Left lobe of liver (tissue), 2 donors: ENCODE measurements around the gene GBX1. TPM values are rescaled to one million over a fixed set of nuclear protein-coding genes. Genes with fewer than 3 reads are reported as not detected.

Experiments used
- ATAC-seq: fragments of 200-7000 bp; cut with Tn5 transposase; one replicate; pipeline ENCODE4 v1.9.1; 2020; ENCODE audit warnings: mild to moderate bottlenecking, moderate library complexity
- DNase-seq: peaks from one replicate; pipeline ENCODE4 v3.0.0-alpha.2; 2020; ENCODE audit warnings: low spot score
- total RNA-seq: library from RNA; stranded (reverse); gene quantifications from one replicate; pipeline ENCODE4 v1.2.1, GENCODE V29; 2021
- donor health status: DM: no; HTN: no; CAD: no; lungs with moderate emphysema.
- donor health status: DM: no; HTN: yes; CAD: no.

GBX1 gene
- total RNA-seq, 1 donor from 2014 or later = not detected

DNA sequence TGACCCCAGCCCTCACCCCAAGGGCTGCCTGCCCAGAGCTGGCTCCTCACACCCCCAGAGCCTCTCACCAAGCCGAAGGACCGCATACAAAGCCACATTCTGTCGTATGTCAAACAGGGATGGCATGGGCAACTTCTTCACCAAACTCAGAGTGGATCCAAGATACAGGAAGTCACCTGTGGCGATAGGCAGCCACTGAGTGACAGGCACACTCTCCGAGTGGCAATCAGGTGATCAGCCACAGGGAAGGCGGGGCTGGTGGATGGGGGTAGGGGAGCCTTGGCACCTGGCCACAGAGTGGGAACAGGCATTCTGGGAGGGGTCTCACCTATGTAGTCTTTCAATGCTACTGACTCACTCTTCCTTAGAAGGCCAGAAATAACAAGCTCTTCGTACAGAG is 26.7 kb upstream of the GBX1 start:
- no peak for DNase-seq

GRCh38 chr7:151193203-151193978 is 25.9 kb upstream of the GBX1 start:
- DNase-seq = no peak

More for the DNA sequence above, 26.7 kb upstream of the GBX1 start:
- ATAC-seq = no peak

DNA sequence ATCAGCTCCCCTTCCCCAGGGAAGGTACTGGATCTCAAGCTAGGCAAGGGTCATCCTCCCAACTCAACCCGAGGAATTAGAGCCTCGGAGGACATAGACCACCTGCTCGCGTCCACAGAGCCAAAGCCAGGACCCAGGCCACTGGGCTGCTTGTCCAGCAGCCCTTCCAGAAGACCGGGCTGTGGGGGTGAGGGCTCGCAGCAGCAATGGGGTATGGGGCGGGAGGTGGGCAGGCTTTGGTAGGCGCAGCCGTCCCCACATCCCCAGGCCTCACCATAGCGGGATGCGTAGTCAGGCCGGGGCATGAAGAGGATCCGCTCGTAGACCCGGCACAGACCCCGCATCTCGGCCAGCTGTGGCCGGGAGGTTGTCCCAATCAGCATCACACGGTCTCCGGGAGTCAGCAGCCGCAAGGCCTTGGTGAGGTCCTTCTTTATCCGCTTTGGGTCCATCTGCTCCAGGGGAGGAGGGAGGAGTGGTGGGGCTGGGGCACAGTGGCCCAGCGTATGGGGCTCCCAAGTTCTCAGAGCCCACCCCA is 24.6 kb upstream of the GBX1 start:
- no peak for DNase-seq
- ATAC-seq = no peak

More at GRCh38 chr7:151193203-151193978, 25.9 kb upstream of the GBX1 start:
- no peak for ATAC-seq

- no peak for DNase-seq
- no peak for ATAC-seq
Measured at GRCh38 chr7:151191544-151191943, 24.1 kb upstream of the GBX1 start.

- ATAC-seq = no peak
Measured at GRCh38 chr7:151189038-151189437, 21.5 kb upstream of the GBX1 start.

DNA sequence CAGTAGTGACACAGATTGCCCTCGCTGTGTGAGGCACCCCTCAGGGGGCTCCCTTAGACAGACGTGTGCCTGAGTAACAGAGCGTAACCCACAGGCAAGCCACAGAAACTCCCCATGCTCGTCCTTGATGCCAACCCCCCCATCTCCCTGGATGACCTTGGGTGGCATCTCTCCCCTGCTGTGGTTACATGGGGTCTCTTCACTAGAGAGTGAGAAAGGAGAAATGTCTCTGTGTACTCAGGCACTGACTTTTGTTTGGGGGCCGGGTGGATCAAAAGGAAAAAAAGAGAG is 20.7 kb upstream of the GBX1 start:
- ATAC-seq (no peak), DNase-seq (no peak)

More at GRCh38 chr7:151189038-151189437, 21.5 kb upstream of the GBX1 start:
- no peak for DNase-seq

DNA sequence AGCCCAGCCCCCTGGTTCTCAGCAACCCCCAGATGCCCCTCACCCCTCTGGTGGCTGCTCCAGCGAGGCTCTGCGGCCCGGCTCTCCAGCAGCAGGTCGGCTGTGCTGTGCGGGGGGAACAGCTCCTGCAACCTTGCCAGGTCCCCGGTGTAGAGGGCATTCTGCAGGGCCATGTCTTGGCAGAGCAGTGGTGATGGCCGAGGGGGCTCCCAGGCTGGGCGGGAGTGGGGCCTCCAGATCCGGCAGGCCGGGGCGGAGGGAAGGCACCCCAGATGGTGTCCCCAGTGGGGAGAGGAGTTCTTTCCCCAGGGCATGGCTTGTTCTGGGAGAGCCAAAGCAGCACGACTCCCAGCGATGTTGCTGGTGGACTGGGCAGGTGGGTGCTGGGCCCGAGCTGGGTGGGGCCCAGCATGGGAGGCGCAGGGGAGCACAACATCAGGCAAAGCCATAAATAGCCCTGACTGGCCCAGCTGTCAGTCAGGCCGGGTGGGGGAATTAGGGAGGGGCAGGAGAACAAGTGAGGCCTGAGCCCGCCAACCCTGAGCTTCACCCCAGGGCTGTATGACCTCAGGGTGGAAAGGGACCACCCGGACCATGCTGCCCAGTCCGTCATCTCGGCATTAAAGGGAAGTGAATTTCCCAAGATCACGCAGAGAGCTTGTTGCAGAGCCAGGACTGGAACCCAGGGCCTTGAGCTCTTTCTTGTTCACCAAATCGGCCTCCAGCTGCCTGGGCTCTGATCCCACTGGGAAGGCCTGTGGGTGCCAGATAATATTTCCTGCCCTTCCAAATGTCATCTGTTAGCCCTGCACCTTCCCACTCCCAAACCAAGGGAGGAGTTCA is 20.1 kb upstream of the GBX1 start:
- DNase-seq (no peak), ATAC-seq (no peak)

GRCh38 chr7:151186640-151187408 is 19.3 kb upstream of the GBX1 start, which contains the start of gene ASB10:
ASB10 (minus strand) TSS chr7:151187250; CDS start chr7:151187130, 120 bp downstream.
- no peak for ATAC-seq
- DNase-seq = no peak

DNA sequence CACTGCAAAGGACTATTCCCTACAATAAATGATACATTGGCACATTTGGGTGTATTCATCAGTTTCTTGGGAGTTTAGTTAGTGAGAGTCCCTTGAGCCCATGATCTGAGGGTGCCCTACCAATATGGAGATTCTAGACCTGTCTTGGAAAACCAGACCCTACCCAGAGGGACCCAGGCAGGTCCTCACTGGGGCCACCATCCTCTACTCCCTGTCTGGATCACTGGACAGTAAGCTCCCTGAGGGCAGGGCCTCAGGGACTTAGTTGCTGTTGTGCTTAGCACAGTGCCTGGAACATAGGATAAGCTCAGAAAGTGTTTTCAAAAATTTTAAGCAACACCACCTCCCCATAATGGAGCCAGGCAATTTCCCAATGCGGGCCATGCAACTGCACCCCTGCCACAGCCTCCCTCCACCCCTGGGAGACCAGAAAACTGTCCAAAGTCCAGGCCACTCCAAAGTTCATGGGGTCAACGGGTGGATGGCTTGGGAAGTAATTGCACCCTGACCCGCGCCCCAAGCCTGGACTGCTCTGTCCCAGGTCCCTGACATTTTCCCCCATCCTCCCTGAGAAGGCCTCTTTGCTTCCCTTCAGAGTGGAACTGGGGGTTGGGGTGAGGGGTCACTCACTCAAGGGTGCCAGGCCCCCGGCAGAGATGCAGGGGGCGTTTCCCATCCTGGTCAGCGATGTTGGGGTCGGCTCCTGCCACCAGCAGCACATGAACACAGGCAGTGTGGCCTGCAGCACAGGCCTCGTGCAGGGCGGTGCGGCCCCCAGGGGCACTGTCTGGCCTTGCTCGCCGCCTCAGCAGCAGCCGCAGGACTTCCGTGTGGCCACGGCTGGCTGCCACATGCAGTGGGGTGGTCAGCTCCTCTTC is 18.5 kb upstream of the GBX1 start:
- DNase-seq = no peak
- ATAC-seq = no peak

GRCh38 chr7:151181011-151181431 is 13.5 kb upstream of the GBX1 start:
- DNase-seq (peak; percentile 35), ATAC-seq (no peak)

DNA sequence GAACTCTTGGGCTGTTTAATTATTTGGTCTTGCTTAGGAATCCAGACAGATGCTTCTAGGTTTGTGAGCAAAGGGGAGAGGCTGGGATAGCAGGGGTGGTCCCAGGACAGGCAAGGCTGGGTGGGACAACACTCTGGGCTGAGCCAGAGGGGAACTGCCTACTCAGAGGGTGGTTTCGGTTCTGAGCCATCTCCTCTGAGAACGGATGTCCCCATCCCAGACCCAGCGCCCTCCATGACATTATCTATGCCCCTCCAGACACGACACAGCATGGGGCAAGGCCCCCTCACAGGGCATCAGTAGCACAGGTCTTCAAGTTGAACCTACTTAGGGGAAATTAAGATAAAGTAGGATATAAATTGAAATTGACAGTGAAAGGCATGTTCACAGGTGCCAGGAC is 12.5 kb upstream of the GBX1 start:
- DNase-seq (no peak), ATAC-seq (no peak)

DNA sequence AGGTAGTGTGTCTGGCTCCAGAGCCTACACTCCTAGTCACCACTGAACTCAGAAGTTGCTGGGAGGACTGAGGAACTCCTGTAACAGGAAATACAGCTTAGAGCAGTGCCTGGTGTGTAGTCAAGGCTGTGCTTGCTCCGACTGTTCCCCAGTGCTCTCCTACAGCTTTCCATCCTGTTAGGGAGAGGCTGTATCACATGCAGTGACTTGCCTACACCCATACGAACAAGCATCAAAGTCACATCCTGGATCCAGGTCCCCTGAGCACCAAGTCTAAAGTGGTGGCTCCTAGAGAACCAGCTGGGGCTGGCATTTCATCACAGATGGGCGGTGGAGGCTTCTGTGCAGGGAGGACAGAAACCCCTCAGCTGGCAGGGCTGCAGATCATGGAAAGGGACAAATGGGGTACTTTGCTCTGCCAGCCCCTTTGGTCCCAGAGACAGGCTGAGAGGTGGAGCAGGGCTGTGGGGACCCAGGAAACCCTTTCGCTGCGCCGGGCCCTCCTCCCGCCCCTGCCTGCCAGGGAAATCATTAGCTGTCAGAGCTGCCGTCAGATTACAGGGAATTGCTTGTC is 11.9 kb upstream of the GBX1 start:
- no peak for ATAC-seq
- no peak for DNase-seq

GRCh38 chr7:151178831-151179230 is 11.3 kb upstream of the GBX1 start:
- DNase-seq (no peak), ATAC-seq (no peak)

DNA sequence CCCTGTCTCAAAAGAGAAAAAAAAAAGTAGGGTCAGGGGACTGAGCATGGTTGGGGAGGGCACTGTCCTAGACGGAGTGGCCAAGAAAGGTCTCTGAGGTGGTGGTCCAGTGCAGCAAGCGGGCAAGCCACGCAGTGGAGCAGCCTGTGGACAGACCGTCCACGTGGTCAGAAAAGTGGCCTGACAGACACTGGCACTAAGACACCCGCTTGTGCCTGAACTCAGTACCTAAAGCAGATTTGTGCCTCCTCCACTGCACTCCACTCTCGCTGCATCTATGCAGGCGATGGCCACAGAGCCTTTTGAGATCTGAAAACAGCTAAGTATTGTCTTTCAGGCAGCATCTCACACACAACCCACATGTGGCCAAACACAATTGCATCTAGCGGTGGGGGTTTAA is 10.7 kb upstream of the GBX1 start:
- ATAC-seq (no peak), DNase-seq (no peak)

DNA sequence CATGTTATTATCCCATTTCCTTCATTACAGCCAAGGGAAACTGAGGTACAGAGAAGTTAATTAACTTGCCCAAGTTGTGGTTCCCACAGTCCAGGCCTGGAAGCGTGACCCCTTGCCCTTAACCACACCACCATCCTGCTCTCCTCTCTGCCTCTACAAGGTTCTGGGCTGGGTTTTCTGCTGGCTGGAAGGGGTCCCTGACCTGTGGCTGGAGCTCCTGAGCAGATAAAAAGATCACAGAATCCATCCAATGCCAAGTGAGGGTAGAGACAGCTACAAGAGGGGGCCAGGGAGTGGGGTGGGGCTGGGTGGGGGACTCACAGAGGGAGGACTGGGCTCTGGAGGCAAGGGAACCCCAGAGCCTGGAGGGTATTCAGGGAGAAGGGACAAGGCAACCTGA is 9.8 kb upstream of the GBX1 start:
- DNase-seq = no peak
- ATAC-seq = no peak

DNA sequence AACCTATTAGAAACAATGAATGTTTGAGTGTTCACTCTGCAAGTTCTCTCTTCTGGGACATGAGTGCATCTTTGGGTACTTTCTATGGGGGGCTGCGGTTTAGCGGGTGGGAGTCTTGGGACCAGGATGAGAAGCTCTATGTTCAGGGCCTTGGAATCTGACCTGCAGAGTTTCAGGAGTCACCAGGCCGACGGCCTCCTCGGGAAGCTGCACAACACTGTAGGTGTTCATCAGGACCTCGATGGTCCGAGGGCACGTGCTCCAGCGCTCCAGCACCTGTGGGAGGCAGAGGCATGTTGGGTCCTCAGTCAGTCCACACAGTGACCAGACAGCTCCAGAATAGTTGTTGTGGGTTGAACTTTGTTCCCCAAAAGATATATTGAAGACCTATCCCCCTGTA is 8.9 kb upstream of the GBX1 start:
- no peak for ATAC-seq
- DNase-seq = no peak

DNA sequence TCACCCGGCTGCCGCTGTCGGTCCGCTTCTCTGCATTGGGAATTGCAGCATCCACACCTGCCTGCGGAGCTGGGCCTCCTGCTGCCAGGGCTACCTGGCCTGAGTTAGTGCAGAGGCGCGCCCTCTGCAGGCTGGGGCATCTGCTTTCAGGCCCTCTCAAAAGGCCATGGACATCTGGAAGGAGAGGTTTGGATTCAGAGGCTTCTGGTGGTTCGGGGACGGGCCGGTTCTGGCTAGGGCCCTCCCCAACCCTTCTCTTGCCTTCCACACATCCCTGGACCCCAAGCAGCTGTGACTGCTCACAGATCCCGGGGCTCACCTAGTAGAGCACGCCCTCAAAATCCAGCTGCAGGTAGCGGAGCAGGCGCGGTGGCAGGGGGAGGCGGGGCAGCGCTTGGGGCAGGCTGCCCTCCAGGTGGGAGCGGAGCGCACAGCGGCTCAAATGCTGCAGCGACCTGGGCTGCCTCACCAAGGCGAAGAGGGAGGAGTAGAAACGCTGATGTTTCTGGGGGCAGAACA is 8.4 kb upstream of the GBX1 start:
- no peak for ATAC-seq
- no peak for DNase-seq

DNA sequence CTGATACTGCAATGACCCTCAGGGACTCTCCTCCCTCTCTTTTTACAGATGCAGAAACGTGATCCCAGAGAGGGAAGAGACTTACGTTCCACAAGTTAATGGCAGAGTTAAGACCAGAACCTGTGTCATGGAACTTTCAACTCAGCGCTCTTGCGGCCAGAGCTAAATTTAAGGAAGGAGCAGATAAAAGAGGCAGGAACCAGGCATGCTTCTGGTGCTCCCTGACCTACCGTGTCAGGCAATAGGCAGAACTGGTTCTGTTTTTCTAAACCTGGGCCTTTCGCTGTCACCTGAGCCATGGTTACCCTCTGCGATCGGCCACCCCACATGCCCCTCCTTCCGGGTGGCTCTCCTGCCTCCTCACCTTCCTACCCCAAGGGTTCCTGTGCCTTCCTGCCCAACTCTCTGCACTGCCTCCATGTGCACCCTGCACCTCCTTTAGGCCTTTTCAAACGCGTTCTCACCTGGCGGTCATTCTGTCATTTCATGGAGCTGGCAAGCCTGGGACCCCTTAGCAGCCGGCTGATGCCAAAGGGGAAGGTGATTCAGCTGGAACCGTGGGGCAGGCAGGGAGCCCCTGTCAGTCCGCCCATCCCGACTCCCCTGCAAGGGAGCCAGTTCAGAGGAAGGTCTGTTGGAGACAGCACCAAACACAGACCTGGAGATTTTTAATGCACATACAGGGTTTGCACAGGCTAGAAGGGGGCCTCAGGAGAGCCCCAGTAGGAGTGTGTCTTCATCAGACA is 7.7 kb upstream of the GBX1 start:
- ATAC-seq = no peak
- DNase-seq = no peak
